Endothelial cell of umbilical vein (primary cell): ENCODE measurements around the gene CDC20B. TPM values are rescaled to one million over a fixed set of nuclear protein-coding genes. Genes with fewer than 3 reads are reported as not detected.

Experiments used
- BruUV-seq: library from RNA; stranded (reverse); fragments of 400-500 nt; replicated peaks from 2 replicates; lab custom pipeline; 2021; lab: Mats Ljungman, UMichigan
- CTCF ChIA-PET: fragments of 300-600, 350-600 bp; sonication (Branson Sonifier 250); formaldehyde crosslinking; loops from one replicate; lab custom pipeline; 2021; ENCODE audit warnings: antibody characterized with exemption, inconsistent platforms; lab: Charles Lee
- POLR2A ChIA-PET: fragments of 300-600, 350-600 bp; sonication (Branson Sonifier 250); formaldehyde crosslinking; loops from one replicate; lab custom pipeline; 2021; ENCODE audit warnings: antibody characterized with exemption, inconsistent platforms; lab: Charles Lee
- DNase-seq: peaks from one replicate; pipeline ENCODE4 v3.0.0-alpha.2; 2011; ENCODE audit warnings: low read depth, low spot score
- FAIRE-seq: peaks from 2 replicates; lab custom pipeline; 2011; peaks lifted over from hg19 to GRCh38; lab: Jason Lieb, UNC
- H2AFZ ChIP-seq: 2 replicates; pipeline ENCODE4 v1.6.0; 2012; ENCODE audit warnings: low read depth, low read length, control low read depth, inconsistent platforms
- H3K27ac ChIP-seq: 2 replicates; pipeline ENCODE4 v1.5.1; 2011; ENCODE audit warnings: low read depth, mild to moderate bottlenecking, control low read depth, low read length, moderate library complexity; ENCODE audit not compliant: insufficient read depth
- H3K27me3 ChIP-seq, 2 experiments: 2 replicates each; pipeline versions ENCODE4 v1.6.0 to v1.6.1; 2011; ENCODE audit warnings: low read length in 2 of 2, mixed read lengths in 1 of 2; ENCODE audit not compliant: control insufficient read depth in 2 of 2, insufficient read depth in 2 of 2
- H3K36me3 ChIP-seq, 2 experiments: 2 replicates in 1 of 2; 3 replicates in 1 of 2; pipeline ENCODE4 v1.5.1; 2011; ENCODE audit warnings: low read length in 2 of 2, mild to moderate bottlenecking in 1 of 2, moderate library complexity in 1 of 2; ENCODE audit not compliant: control insufficient read depth in 2 of 2, insufficient read depth in 2 of 2; ENCODE audit errors: extremely low read depth in 1 of 2
- H3K4me1 ChIP-seq: 3 replicates; pipeline ENCODE4 v1.5.1; 2011; ENCODE audit warnings: mild to moderate bottlenecking, low read length; ENCODE audit not compliant: control insufficient read depth, insufficient read depth; ENCODE audit errors: extremely low read depth
- H3K4me2 ChIP-seq: 2 replicates; pipeline ENCODE4 v1.6.1; 2011; ENCODE audit warnings: low read length, control low read depth, mixed read lengths; ENCODE audit not compliant: insufficient read depth
- H3K4me3 ChIP-seq, 3 experiments: fragments of 200-600 bp in 1 of 3; sonication (generic), shearing (Covaris generic) in 1 of 3; replicated peaks in 1 of 3; 2 replicates each; pipeline ENCODE4 v1.5.1; 2011 to 2016; ENCODE audit warnings: control low read depth in 3 of 3, low read length in 3 of 3, mild to moderate bottlenecking in 2 of 3, inconsistent platforms in 1 of 3, low read depth in 1 of 3, moderate library complexity in 1 of 3; ENCODE audit not compliant: insufficient read depth in 1 of 3
- H3K79me2 ChIP-seq: 2 replicates; pipeline ENCODE4 v1.6.0; 2012; ENCODE audit warnings: low read length, inconsistent platforms; ENCODE audit not compliant: control insufficient read depth, insufficient read depth
- H3K9ac ChIP-seq: replicated peaks from 2 replicates; pipeline ENCODE3; 2011; ENCODE audit warnings: low read length, control low read depth; ENCODE audit not compliant: insufficient read depth; ENCODE audit errors: extremely low read depth
- H3K9me1 ChIP-seq: replicated peaks from 3 replicates; pipeline ENCODE4 v1.6.0; 2011; ENCODE audit warnings: mild to moderate bottlenecking, low read length; ENCODE audit not compliant: control insufficient read depth, insufficient read depth; ENCODE audit errors: extremely low read depth
- H3K9me3 ChIP-seq: replicated peaks from 2 replicates; pipeline ENCODE4 v1.5.1; 2012; ENCODE audit warnings: low read length, inconsistent platforms; ENCODE audit not compliant: control insufficient read depth, insufficient read depth
- H4K20me1 ChIP-seq: replicated peaks from 2 replicates; pipeline ENCODE3; 2011; ENCODE audit warnings: mild to moderate bottlenecking, low read length; ENCODE audit not compliant: control insufficient read depth, insufficient read depth; ENCODE audit errors: extremely low read depth
- EZH2 ChIP-seq: IDR thresholded peaks from 2 replicates; pipeline ENCODE4 v1.6.1; 2012; ENCODE audit warnings: borderline replicate concordance, low read depth, mild to moderate bottlenecking, moderate library complexity, low read length, inconsistent platforms; ENCODE audit not compliant: severe bottlenecking
- FOS ChIP-seq: IDR thresholded peaks from 2 replicates; pipeline ENCODE4 v1.6.1; 2011; ENCODE audit warnings: mild to moderate bottlenecking, low read length, moderate library complexity, borderline replicate concordance; ENCODE audit not compliant: insufficient read depth
- GATA2 ChIP-seq: IDR thresholded peaks from 2 replicates; pipeline ENCODE4 v1.7.0; 2011; ENCODE audit warnings: low read depth, mild to moderate bottlenecking, moderate library complexity, mixed read lengths, low read length; ENCODE audit not compliant: insufficient read length, insufficient read depth
- JUN ChIP-seq: IDR thresholded peaks from 2 replicates; pipeline ENCODE4 v1.6.1; 2011; ENCODE audit warnings: borderline replicate concordance, low read depth; ENCODE audit not compliant: insufficient read length, insufficient read depth
- MAX ChIP-seq: IDR thresholded peaks from 2 replicates; pipeline ENCODE4 v1.6.1; 2011; ENCODE audit not compliant: insufficient read depth, insufficient read length
- MYC ChIP-seq: IDR thresholded peaks from one replicate; pipeline ENCODE4 v1.6.1; 2011; ENCODE audit warnings: mild to moderate bottlenecking, low read depth, low read length
- POLR2A ChIP-seq: IDR thresholded peaks from 2 replicates; pipeline ENCODE4 v1.6.1; 2012; ENCODE audit warnings: low read depth, mild to moderate bottlenecking, control low read depth, low read length
- POLR2AphosphoS5 ChIP-seq: IDR thresholded peaks from 2 replicates; pipeline ENCODE4 v1.6.1; 2012; ENCODE audit warnings: low read depth, mild to moderate bottlenecking, control low read depth, low read length, moderate library complexity; ENCODE audit not compliant: insufficient read depth
- dilution Hi-C: fragments of 300-500 bp; cut with MboI; formaldehyde crosslinking; loops from one replicate; pipeline ENCODE4 v1.15.0; 2019; ENCODE audit warnings: low sequenced_read_pairs; ENCODE audit not compliant: extremely low pct_ligation_motif_present
- intact Hi-C: fragments of 100-400 bp; cut with micrococcal nuclease; formaldehyde crosslinking; loops from one replicate; pipeline ENCODE4 v1.10.0; 2022
- polyA plus RNA-seq, 4 experiments: library from polyadenylated mRNA; depleted of rRNA in 3 of 4; stranded (reverse) in 3 of 4; unstranded in 1 of 4; fragments of >200 nt; gene quantifications; 2 replicates each; pipeline versions ENCODE4 v1.2.1 to v1.2.3, GENCODE V29; 2011 to 2012; ENCODE audit warnings: missing spikeins in 1 of 4
- total RNA-seq: library from RNA; stranded (reverse); gene quantifications from 2 replicates; pipeline ENCODE4 v1.2.3, GENCODE V29; 2021

The CDC20B gene
- total and polyA plus RNA-seq, 2 donors (not counting 3 experiments of a cell fraction or from before 2014, with no cell fraction given): 0.22 TPM

GRCh38 chr5:55143624-55144023 lies 29.4 kb downstream of the CDC20B start:
- Histone ChIP-seq H3K4me3 (no peak overlapping the region), H3K36me3 (no peaks in the 10 kb centered on the region), H3K9me1 (no peaks in the 10 kb centered on the region), H3K4me1 (peaks cover 5% of the 10 kb centered on the region), H3K27me3 (no peaks in the 10 kb centered on the region), H3K79me2 (no peaks in the 10 kb centered on the region), H4K20me1 (no peaks in the 10 kb centered on the region), H3K9me3 (no peaks in the 10 kb centered on the region), H3K4me2 (no peak overlapping the region), H3K9ac (no peak overlapping the region), H2AFZ (no peak overlapping the region), H3K27ac (no peak overlapping the region)
- no TSS peak for BruUV-seq
- intact Hi-C loops (no loop called here), dilution Hi-C loops (loop anchor here (25.0 kb wide), 1 partner anchor 156 kb away; the partner anchor contains the start of gene ESM1)
- ChIA-PET CTCF (interaction anchor here (0.7 to 5.3 kb wide), 4 partner anchors 16 to 237 kb away, joined by 3 to 111 read pairs (median 51); partner anchors contain the start of gene GPX8), POLR2A (interaction anchor here (1.8 kb wide), 1 partner anchor 158 kb away, joined by 4 read pairs; the partner anchor contains the start of gene ESM1)
- no peak for TF ChIP-seq POLR2AphosphoS5
- TF ChIP-seq JUN: no peak
- no peak for TF ChIP-seq POLR2A
- TF ChIP-seq MYC: no peak
- no peak for TF ChIP-seq FOS
- TF ChIP-seq GATA2: no peak
- no peak for TF ChIP-seq EZH2
- TF ChIP-seq MAX: no peak
- DNase-seq (no peak), FAIRE-seq (no peak)
